Stimulated activated CD8-positive, alpha-beta memory T cell treated with anti-CD3 and anti-CD28 coated beads, Interleukin-4, amount 100 ng/mL, for 48 hours (primary cell): Measurements from ENCODE around the gene PLEKHG5.

Experiments used
- DNase-seq: peaks from one replicate; pipeline ENCODE4 v3.0.0-alpha.2; 2020

Gene PLEKHG5

DNA sequence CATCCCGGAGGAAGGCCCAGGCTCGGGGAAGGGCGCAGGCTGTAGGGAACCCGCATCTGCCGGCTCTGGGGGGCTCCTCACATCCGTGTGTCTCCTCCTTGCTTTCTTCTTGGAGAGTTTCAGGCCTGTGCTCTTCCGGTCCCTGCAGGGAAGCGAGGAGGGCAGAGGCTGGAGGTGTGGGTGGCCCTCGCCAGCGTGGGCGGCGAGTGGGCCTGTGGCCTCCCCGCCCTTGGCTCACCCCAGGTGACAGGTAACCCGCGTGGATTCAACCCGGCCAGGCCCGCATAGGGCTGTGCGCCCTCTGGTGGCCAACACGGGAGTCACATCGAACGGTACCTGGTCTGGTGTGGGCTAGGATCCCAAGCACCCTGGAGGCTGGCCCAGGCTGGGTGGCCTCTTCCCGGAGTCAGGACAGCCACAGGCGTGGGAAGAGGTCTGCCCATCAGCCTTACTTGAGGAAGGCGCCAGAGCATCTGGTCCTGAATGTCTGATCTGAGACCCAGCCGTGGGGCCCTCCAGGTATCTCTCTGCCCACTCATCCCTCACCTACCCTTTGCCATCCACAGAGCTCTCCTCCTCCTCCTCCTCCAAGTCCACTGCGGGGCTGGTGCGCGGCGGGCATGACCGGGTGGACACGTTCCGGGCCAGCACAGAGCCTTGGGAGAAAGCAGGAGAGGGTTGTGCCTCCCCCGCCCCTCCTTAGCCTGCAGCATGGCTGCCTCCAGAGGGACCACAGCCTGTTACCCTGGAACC, 15.9 kb downstream of the PLEKHG5 start:
- peak; percentile 86 for DNase-seq

DNA sequence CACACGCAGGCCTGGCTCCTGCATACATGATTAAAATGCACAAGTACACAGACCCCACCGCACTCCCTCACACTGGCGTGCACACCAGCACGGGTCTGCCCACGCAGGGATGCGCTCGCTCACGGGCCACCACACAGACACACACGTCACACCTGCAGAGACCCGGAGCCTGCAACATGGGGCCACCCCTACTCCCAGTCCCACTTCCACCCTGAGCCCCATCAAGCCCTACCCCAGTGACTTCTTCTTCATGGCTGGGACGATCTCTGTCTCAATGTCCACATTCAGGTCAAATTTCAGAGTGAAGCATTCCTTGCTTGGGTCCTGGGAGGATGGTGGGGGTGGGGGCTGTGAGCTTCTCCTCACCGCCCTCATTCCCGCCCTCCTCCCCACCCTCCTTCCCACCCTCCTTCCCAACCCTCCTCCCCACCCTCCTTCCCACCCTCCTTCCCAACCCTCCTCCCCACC, 16.6 kb downstream of the PLEKHG5 start:
- DNase-seq, result no peak

DNA sequence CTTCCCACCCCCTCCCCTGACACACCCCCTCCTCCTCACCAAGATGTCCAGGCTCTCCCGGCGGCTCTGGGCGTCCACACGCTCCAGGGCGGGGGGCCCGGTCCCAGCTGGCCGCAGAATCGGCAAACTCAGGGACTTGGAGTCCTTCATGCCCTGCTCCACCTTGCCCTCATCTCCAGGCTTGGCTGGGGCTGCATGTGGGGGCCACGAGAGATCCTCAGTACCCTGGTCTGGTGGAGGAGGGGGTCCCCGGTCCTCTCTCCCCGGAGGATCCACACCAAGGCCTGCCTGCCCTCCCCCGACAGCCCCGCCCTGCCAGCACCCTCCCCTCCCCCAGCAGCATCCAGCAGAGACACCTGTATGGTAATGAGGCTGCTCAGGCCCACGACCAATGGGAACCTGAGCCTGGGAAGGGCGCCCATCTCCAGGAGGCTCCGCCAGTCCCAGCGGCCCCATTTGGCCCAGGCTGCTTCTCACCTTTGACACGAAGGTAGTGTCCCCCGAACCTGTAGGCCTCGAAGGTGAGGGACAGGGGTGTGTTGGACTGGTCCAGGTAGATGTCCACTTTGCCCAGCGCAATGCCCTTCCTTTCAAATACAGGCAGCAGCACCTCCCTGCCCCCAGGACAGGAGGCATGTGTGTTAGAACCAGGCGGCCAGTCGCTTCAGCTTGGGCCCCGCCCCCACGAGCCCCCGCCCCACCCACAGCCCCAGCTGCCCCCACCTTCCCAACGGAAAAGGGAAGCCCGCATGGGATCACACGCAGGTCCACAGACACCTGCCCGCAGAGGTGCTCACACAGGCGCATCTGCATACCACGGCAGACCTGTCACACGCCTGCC, 17.3 kb downstream of the PLEKHG5 start:
- DNase-seq, result no peak

DNA sequence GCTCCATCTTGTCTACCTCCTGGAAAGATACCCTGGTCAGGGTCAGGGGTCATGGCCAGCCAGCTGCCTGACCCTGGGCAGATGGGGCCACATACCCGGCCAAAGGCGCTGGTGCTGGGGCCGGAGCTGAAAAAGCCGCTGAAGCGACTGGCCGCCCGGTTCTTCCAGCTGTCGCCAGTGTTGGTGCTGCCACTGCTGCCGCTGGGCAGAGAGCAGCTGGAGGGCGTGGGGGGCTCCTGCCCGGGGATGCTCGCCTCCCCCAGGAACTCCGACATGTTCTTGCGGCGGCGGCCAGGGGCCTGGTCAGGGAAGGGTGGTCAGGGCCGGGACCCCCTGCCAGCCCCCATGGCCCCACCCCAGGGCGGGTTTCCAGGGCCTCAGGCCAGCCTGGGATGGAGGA, 18.3 kb downstream of the PLEKHG5 start:
- no peak for DNase-seq

DNA sequence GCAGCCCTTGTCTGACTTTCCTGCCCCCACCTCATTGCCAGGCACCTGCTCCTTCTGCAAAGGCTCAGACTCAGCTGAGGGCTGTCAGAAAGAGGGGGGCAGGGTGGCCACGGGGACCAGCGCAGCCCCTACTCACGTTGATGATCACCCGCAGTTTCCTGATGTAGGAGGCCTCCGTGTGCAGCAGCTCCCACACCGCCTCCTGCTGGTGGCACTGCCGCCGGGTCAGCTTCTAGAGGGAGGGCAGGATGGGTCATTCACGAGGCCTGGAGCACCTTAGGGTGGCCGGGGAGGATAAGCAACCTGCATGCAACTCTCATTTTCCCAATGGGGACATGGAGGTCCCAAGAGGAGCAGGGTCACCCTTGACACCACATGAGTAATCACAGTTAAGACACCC, 19.1 kb downstream of the PLEKHG5 start:
- peak; percentile 61 for DNase-seq

DNA sequence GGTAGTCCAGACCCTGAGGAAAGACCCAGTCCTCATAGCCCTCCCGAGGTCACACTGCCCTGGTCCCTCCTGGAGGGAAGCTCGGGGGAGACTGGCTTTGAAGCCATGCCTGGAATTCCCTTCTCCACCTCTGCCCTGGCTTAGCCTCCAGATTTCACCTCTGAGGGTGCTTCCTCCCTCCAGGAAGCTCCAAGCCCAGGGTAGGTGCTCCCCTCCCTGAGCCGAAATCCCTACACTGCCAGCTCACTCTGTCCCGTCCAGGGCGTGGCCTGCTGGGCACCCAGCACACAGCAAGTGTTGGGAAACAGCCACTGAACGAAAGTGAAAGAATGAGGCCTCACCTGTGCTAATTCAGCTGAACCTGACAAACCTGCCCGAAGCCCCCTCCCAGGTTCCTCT, 19.5 kb downstream of the PLEKHG5 start:
- no peak for DNase-seq

DNA sequence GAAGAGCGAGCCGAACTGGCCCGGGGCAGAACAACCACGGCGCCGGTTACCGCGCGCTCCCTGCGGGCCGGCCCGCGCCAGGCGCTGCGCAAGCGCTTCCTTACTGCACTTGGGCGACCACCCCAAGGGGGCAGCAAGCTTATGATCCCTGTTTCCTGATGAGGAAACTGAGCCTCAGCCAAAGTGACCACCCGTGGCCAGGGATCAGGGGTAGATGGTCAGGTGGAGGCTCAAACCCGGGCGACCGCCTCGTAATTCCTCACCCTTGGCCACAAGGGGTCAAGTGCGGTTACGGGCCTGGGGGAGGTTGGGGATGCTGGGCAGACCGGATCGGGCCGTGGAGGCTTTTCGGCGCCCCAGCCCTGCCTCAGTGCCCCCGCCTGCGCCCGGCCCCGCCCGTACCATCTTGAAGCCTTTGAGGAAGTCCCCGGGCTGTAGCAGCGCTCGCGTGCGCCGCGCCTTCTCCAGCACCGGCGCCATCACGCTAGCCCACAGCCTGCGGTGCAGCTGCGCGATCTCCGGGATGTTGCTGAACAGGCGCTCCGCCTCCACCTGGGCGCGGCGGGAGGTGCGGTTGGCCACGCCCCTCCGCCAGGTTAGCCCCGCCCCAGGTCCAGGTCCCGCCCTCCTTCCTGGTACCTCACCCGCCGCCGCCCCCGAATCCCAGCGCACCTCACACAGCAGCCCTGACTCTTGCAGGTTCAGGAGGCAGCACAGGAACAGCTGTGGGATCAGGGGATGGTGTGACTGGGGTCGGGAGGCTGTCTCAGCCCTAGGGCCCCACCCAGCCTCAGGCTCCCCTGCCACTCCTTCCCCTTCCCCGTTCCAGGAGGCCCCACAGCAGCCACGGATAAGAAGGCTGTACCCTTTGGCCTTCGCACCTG, 20.1 kb downstream of the PLEKHG5 start:
- DNase-seq, result no peak

DNA sequence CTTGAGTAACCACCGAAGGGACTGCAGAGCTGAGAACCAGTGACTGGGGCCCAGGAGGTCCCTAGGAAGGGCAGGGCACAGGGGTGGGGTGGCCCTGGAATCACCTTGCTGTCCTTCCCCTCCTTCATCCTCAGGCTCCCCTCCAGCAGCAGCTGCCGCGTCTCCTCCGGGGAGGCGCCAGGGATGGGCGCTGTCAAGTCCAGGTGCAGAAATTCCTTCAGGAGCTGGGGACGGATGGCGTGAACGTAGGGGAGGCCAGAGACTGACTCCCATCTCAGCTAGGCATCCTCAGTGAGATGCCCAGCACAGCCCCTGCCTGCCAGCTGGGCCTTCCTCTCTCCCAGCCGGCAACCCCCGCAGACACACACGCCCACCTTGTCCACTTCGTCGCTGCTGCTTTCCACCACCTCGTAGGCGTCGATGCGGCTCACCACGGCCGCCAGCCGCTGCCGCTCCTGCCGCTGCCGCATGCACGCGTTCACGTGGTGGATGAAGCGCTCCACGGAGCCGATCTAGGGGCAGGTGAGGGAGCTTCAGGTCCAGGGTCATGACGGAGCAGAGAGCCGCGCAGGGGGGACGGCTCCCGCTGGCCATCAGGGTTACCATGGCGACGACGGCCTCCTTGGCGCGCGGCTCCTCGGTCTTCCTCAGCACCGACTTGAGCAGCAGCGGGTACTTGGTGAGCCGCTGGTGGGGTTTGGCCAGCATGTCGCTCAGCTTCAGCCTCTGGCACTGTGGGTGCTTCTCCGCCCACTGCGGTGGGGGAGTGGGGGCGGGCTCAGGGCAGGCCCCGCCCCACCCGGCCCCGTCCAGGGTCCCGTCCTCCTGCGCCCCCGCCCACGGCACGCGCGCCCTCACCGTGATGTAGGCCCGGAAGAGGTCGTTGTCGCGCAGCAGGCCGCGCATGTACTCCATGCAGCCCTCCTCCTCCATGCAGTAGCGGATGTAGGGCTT, 21.1 kb downstream of the PLEKHG5 start:
- DNase-seq, result no peak

DNA sequence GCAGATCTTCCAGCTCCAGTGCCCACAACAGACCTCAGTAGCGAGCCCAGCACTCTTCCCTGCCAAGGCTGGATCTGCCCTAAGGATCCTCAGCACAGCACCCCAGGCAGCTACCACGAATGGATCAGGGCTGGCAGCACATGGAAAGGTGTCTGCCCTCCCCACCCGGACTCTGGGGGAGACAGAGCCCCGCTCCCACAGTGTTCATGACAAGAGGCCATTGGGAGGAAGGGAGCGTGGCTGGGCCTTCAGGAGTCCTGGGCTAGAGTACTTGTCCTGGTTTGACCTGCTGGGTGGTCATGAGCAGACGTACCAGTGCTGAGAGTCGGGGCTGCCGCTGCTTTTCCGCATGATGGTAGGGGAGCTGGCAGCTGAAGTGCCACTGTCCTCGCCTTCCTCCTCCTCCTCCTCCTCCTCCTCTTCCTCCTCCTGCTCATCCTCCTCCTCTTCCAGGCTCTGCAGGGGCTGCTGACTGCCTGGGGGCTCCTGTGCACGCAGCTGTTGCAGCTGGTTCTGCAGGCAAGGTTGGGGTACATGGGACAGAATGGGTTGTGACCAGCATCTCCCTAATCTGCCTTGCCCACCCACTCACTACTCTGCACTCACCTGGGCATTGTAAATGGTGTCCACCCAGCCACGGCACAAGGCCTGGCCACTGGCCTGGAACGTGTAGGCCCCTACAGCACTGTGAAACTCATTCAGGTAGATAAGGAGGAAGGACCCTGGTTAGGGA, 22.6 kb downstream of the PLEKHG5 start:
- no peak for DNase-seq

DNA sequence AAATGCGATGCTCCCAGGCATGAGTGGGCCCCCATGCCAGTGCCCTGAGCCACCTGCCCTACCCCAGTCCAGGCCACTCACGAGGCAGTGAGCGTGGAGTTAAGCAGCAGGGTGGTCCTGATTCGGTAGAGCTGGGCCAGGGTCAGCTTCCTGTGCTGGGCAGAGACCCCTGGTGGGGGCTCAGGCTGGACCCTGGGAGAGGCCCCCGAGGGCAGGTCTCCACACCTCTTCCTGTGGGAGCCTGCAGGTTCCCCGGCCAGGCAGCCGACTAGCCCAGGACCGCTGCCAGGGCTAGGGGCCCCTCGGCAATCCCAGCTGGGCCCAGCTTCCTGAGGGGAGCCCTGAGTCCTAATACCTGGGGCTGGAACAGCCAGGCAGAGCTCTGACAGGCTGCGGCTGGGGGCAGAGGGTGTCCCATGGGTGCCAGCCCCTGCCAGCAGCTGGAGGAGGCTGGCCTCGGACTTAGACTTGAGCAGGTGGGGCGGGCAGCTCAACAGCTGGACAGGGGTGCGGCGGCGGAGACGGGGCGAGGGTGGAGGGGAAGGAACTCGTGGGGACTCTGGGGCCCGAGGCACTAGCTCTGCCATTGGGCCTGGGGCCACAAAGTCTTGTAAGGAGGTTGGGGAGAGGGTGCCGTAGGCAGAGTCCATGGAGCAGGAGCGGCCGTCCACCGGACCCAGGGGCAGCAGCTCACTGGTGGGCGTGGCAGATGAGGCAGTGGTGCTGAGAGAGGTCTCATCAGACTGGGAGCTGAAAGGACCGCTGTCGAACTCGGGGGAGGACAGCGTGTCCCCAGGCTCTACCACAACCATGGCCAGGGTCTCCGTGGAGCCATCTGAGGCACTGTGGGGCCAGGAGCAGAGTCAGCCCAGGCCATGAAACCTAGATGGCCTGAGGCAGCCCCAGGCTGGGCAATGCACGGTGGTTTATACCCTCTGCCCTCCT, 23.5 kb downstream of the PLEKHG5 start:
- no peak for DNase-seq

DNA sequence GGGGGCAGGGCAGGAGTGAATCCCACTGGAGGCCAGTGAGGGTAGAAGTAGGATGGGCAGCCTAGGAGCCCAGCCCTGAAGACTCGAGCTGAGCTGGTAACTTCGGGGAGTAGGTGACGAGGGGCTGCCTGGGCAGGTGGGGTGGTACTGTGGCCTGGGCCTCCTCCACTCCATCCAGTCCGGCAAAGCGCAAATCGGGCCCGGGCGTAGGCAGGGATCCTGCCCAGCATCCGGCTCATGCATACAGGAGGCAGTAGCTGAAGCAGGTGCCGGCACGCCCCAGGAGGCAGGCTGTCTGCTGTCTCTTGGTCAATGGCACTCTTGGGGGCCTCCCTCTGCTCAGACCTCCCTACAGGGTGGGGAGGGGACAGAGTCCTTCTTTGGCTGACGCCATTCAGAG, 24.2 kb downstream of the PLEKHG5 start:
- DNase-seq, result no peak

DNA sequence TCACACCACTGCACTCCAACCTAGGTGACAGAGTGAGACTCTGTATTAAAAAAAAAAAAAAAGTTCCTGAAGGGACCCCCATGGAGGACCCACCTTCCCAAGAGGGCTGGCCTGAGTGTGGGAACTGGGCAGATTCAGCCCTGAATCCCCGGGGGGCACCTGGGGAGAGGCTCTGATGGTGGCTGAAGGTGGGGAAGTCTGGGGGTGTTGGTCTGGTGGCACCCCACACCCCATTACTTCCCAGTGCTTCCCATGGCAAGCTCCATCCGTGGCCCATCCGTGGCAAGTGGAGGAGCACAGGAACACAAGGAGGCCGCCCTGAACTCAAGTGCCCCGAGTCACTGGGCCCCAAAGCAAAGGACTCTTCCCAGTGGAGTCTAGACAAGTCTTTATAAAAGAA, 24.7 kb downstream of the PLEKHG5 start:
- no peak for DNase-seq

DNA sequence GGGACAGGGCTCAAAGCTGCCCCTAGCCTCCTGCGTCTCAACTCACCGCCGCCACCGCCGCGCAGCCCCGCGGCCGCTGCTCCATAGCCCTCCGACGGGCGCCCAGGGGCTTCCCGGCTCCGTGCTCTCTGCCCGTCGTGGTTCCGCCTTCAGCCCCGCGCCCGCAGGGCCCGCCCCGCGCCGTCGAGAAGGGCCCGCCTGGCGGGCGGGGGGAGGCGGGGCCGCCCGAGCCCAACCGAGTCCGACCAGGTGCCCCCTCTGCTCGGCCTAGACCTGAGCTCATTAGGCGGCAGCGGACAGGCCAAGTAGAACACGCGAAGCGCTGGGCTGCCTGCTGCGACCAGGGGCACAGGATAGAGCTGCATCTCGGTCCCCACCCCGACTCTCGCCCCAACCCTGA, 25.4 kb downstream of the PLEKHG5 start, which contains the start of gene TNFRSF25:
Gene TNFRSF25 (minus strand): TSS at position 151 of the 400 bp plus-strand sequence. CDS start 66 bp downstream, at position 85.
- peak; percentile 72 for DNase-seq

DNA sequence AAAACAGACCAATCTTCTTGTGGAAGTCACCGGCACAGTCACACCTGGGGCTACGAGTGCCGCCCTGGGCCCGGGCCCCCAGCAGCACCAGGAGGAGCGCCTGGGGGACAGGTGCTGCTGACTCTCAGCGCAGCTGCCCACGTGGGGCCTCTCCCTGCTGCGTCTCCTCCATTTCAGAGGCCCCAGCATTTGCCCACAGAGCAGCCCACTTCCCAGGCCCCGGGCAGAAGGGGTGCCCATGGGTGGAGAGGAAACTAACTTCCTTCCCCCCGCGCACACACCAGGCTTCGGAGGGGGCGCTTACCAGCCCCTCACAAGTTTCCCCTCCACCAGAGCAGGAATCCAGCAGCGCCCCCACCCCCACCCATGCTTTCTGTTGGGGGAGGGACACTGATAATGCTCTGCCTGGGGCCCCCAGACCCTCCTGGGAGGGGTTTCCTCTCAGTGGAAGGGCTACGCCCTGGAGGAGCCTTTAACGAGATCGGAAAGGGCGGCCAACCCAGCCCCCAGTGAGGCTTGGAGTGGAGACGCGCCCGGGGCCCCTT, 25.9 kb downstream of the PLEKHG5 start:
- DNase-seq, result peak; percentile 59

DNA sequence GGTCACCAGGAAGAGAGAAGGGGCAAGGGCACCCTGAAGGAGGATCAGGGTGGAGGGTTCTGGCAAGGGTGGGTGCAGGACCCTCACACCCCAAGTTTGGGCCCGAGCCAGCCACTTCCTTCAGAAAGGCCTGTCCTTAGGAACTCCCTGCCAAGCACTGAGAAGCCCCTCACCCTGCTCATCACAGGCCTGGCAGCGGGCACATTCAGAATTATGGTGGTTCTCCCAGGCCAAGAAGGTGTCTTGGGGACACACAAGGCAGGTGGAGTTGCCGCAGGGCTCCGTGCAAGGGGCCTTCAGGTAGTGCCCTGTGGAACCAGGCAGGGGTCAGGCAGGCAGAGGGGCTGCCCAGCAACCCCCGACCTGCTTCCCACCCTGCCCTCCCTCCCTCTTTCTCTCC, 26.6 kb downstream of the PLEKHG5 start:
- DNase-seq, result no peak

DNA sequence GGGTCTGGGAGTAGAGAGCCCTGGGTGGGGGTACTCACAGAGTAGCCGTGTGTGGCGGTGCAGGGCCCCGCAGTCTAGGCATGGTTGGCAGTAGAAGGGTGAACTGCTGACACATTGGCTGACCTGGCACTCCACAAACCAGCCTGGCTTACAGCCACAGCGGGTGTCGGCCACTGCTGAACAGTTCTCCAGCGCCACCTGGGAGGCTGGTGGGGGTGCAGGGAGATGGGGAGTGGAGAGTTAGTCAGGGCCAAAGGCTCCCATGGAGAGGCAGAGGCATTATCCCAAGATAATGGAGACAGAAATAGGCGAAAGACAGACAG, 27.0 kb downstream of the PLEKHG5 start:
- peak; percentile 66 for DNase-seq

DNA sequence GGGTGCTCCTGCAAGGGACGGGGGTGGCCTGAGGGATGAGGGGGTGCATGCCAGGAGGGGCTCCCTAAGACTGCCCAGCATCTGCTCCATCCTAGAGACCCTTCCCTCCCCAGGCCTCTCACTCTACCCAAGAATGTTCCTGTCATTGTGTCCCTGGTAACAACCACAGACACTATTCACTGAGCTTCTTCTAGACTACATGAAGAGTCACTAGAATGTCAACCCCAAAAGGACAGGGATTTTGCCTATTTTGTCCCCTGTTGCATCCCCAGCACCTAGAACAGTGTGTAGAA, 28.4 kb downstream of the PLEKHG5 start:
- DNase-seq, result no peak

DNA sequence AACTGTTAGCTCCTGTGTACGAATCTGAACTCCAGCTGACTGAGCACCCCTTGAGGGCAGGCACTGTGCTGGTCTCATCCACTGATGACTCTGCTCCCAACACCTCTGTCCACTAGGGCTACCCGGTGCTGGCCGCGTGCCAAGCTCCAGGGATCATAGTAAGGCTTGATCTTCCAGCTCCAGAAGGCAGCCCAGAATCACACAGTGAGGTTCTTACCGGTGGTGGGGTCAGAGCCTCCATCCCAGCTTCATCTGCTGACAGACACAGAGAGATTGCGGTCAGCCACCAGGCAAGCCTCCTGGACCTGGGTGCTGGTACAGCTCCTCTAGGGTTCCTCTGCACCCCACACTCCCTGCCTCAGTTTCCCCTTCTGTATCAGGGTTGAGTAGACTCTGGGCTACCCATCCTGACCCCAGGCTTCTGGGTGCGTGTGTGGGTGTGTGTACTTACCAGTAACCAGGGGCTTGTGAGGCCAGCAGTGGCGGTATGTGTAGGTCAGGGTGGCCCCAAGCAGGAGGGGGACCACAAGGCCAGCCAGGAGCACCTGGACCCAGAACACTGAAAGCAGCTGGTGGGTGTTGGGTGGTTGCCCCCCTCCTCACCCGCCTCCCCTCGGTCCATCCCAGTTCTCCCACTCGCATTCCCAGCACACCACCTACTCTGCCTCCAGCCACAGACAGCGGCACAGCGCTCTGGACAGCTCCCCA, 28.9 kb downstream of the PLEKHG5 start:
- no peak for DNase-seq
